GM21381 (cell line): Measurements from ENCODE around the gene SENP5.
"Not testable (repeated sequence)": the region's sequence is repeated elsewhere in the genome, so short reads cannot be mapped to it uniquely, and the experiment has no call there.

ENCODE experiments used
- ATAC-seq: cut with Tn5 transposase; IDR thresholded peaks from one replicate; pipeline ENCODE4 v1.9.1; 2021; ENCODE audit warnings: mild to moderate bottlenecking, moderate library complexity; ENCODE audit not compliant: unreplicated experiment

Gene SENP5

DNA sequence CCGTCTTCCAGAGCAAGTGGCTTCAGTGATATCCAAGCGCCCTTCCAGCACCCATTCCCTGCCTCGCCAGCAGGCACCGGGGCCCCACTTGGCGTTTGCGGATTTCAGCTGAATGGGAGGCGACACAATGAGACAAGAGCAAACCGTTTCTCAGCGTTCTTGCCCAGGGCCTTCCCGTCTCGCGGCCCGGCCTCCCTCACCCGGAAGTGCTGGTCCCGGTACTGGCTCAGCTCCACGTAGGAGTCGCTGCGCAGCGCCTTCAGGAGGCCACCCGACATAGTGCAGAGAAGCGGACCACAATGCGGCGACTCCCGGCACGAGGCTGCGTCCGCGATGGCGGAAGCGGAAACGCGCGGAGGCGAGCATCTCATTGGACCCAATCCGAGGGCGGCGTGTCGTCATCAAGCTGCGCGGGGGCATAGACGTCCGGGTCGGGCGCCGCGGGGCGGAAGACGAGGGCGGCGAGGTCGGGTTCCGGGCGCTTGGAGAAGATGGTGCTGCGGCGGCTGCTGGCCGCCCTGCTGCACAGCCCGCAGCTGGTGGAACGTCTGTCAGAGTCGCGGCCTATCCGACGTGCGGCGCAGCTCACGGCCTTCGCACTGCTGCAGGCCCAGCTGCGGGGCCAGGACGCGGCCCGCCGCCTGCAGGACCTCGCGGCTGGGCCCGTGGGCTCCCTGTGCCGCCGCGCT lies 74.7 kb downstream of the SENP5 start, which contains the start of gene NCBP2:
NCBP2 (minus strand) TSS at position 303 of the 689 bp plus-strand sequence; CDS start at position 278, 25 bp downstream.
- ATAC-seq, result peak; percentile 94

DNA sequence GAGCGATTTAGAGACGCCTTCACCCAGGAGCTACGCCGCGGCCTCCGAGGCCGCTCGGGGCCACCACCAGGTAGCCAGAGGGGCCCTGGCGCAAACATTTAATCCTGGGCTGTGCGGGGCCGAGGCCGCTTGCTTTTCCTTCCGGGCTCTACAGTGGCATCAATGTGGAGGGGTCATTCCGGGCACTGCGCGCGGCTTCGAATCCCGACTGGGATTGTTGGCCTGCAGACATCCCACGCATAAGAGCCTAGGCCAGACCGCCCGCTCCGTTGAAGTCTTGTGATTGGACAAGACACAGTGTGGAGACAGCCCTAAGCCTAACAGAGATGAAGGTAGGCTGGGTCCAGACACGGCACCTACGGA lies 75.2 kb downstream of the SENP5 start:
- peak; percentile 13 for ATAC-seq

DNA sequence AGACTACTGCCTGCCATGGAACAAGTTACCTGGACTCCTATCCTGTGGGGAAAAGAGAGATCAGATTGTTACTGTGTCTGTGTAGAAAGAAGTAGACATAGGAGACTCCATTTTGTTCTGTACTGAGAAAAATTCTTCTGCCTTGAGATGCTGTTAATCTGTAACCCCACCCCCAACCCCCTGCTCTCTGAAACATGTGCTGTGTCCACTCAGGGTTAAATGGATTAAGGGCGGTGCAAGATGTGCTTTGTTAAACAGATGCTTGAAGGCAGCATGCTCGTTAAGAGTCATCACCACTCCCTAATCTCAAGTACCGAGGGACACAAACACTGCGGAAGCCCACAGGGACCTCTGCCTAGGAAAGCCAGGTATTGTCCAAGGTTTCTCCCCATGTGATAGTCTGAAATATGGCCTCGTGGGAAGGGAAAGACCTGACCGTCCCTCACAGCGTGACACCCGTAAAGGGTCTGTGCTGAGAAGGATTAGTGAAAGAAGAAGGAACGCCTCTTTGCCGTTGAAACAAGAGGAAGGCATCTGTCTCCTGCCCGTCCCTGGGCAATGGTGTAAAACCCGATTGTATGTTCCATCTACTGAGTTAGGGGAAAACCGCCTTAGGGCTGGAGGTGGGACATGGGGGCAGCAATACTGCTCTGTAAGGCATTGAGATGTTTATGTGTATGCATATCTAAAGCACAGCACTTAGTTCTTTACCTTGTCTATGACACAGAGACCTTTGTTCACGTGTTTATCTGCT lies 76.5 kb downstream of the SENP5 start:
- ATAC-seq, result not testable (repeated sequence)

DNA sequence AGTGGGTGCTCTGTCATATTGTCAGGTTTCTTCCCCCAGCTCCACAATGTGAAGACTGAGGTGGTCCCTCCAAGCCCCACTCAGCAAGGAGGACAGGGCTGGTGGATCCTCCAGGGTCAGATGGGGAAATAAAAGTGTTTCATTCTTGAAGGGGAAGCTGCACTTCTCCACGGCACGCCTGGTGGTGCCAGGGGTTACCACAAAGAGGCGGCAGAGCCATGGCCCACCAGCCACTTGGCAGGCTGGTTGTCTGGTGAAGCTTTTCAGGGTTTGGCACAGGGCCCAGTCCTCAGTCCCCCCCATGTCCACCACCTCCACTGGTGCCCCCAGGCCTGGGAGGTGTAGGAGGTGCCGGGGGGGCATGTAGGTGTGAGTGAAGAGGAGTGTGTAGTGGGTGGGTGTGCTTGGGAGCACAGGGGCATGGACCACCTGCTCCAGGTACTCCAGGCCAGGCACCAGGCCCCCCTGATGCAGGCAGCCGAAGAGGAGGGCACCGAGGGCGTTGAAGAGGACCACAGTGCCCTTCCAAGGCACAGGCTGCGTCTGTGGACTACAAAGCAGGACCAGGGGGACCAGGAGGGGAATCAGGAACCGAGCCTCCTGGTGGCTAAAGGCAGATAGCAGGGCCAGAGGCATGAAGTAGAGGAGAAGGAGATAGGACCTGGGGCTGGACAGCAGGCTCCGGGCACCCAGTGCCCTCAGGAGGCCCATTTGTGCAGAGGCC lies 79.6 kb downstream of the SENP5 start:
- no peak for ATAC-seq

DNA sequence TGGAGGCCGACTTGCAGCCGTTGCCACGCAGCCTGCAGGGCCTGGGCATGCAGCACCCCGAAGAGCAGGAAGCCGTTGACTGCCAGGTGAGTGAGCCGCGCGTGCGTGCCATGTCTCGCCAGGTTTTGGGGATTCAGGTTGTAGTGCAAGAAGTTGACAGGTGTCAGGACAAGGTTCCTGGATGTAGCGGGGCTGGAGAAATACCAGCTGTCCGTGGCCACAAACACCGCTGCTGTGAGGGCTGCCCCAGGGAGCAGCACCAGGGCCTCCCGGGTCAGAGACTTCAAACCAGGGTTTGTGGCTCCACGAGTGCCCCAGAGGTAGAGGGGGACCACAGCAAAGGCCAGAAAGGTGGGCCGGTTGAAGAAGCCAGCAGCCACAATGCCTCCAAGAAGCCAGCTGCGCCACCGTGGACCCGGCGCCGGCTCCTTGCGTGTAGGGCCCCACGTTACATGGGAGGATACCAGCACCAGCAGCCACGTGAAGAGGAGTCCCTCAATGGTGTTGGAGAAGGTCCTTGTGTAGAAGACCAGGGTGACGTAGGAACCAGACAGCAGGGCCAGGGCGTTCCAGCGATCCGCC lies 80.2 kb downstream of the SENP5 start:
- ATAC-seq, result no peak

DNA sequence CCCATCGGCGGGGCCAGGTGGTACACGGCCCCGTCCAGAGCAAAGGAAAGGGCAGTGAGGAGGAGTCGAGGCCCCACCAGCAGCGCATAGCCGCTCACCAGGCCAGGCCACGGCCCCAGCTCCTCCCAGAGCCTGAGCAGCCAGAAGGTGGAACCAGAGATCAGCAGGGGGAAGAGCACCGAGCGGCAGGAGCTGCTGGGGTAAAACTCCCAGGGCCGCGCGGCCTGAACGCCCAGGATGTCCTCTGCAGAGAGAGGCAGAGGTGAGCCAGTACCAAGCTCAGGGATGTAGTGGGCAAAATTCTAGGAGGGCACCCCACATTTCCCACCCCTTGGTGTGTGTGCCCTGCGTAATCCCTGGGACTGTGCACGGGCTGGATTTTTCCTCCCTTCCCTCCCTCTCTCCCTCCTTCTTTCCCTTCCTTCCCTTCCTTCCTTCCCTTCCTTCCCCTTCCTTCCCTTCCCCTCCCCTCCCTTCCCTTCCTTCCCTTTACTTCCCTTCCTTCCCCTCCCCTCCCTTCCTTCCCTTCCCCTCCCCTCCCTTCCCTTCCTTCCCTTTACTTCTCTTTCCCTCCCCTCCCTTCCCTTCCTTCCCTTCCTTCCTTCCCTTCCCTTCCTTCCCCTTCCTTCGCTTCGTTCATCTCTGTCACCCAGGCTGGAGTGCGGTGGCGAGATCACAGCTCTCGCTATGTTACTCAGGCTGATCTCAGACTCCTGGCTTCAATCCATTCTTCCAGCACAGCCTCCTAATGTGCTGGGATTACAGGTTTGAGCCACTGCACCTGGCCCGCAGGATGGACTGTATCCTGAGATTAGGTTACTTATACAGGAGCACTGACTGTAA lies 80.9 kb downstream of the SENP5 start:
- no peak for ATAC-seq

DNA sequence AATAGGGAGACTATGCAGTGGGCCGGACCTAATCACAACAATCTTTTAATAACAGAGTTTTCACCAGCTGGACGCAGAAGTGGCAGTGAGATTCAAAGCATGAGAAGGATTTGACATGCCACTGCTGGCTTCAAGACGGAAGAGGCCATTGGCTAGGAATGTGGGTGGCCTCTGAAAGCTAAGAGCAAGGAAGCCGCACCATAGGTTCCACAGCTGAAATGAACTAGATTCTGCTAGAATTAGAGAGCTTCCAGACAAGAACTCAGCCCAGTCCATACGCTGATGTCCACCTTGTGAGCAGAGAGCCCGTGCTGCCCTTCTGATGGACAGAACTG lies 81.5 kb downstream of the SENP5 start:
- no peak for ATAC-seq

DNA sequence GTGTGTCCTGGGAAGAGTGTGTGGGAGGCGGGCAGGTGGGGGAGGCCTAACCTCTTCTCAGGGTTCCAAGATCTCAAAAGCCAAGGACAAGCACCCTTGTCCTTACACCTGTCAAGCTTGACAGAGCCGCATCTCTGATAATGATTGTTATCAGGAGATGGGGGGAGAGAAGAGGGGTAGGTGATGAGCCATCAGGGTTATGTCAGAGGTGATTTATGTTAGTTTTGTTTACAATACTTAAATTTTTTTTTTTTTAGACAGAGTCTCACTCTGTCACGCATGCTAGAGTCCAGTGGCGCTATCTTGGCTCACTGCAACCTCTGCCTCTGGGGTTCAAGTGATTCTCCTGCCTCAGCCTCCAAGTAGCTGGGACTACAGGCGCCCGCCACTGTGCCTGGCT lies 82.0 kb downstream of the SENP5 start:
- no peak for ATAC-seq

DNA sequence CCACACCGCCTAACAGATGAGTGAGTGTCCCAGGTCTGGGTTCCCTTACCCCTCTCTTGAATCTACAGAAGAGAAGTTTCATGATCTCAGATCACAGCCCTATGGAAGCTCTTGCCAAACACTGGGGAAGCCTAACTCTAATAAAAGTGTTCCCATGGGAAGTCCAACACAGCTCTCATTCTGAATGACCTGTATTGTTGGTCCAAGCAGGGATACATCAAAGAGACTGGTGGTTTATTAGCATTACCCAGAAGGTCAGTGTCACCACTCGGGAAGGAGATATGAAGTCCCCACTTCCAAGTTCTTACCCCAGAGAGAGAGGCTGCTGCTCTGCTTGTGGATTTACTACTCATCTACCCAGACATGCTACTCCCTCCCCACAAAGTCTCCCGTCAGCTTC lies 83.7 kb downstream of the SENP5 start:
- ATAC-seq, result no peak

DNA sequence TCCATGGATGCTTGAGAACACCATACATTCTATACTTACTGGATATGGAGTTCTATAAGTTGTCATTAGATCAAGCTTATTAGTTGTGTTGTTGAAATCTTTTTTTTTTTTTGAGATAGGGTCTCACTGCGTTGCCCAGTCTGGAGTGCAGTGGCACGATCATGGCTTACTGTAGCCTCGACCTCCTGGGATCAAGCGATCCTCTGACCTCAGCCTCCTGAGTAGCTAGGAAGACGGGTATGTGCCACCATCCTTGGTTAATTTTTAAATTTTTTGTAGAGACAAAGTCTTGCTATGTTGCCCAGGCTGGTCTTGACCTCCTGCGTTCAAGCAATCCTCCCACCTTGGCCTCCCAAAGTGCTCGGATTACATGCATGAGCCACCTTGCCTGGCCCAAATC lies 87.1 kb downstream of the SENP5 start:
- ATAC-seq, result no peak

DNA sequence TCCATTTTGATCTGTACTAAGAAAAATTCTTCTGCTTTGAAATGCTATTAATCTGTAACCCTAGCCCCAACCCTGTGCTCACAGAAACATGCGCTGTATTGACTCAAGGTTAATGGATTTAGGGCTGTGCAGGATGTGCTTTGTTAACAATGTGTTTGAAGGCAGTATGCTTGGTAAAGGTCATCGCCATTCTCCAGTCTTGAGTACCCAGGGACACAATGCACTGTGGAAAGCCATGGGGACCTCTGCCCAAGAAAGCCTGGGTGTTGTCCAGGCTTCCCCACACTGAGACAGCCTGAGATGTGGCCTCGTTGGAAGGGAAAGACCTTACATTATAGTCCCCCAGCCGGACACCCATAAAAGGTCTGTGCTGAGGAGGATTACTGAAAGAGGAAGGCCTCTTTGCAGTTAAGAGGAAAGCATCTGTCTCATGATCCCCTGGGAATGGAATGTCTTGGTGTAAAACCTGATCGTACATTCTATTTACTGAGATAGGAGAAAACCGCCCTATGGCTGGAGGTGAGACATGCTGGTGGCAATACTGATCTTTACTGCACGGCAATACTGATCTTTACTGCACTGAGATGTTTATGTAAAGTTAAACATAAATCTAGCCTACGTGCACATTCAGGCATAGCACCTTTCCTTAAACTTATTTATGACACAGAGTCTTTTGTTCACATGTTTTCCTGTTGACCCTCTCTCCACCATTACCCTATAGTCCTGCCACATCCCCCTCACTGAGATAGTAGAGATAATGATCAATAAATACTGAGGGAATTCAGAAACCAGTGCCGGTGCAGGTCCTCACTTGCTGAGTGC lies 94.6 kb downstream of the SENP5 start:
- ATAC-seq, result no peak

DNA sequence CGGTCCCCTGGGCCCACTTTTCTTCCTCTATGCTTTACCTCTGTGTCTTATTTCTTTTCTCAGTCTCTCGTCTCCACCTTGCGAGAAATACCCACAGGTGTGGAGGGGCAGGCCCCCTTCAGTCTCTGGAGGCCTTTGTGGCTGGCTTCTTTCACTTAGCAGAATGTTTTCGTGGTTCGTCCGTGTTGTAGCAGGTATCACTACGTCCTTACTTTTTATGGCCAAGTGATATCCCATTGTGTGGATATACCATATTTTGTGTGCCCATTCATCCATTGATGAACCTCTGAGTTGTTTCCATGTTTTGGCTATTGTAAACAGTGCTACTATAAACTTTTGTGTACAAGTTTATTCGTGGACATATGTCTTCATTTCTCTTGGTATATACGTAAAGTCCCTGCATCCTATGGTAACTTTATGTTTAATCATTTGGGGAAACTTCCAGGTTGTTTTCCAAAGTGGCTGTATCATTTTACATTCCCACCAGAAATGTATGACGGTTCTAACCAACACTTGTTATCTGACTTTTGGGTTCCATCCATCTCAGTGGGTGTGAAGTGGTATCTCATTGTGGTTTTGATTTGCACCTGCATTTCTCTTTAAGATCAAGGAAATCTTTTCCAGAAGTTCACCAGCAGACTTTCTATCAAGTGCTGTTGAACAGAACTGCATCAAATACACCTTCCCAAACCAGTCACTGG lies 95.4 kb downstream of the SENP5 start:
- ATAC-seq, result no peak

DNA sequence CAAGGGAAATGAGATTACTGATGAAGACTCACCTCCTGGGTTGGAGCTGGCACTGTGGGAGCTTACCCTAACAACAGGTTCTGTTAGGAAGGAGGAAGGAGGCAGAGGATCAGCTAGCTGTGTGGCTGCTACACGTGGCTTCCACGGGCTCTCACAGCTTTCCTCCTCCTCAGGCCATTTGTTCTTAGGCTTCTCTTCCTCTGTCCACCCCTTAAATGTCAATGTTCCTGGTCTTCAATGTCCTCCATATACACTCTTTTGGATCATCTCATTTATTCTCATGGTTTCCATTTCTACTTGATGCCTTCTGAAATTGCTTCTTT lies 95.9 kb downstream of the SENP5 start:
- no peak for ATAC-seq

DNA sequence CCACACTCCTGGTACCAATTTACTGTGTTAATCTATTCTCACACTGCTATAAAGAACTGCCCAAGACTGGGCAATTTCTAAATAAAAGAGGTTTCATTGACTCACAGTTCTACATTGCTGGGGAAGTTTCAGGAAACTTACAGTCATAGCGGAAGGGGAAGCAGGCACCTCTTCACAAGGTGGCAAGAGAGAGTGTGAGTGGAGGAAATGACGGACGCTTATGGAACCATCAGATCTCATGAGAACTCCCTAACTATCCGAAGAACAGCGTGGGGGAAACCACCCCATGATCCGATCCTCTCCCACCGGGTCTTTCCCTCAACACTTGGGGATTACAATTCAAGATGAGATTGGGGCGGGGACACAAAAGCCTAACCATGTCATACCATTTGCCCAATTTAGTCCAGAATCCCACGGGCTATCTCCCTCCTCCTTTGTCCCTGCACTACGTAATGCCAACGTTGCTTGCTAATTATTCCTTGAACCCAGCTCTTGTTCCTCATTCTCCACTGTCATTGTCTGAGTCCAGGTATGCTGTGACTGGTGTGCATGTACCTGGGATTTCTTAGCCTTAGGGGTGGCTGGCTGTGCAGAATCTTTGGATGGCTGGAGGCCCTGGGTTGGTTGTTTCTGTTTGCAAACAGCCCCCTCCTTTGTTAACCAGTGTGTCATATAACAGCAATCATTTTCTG lies 97.5 kb downstream of the SENP5 start:
- ATAC-seq, result no peak

DNA sequence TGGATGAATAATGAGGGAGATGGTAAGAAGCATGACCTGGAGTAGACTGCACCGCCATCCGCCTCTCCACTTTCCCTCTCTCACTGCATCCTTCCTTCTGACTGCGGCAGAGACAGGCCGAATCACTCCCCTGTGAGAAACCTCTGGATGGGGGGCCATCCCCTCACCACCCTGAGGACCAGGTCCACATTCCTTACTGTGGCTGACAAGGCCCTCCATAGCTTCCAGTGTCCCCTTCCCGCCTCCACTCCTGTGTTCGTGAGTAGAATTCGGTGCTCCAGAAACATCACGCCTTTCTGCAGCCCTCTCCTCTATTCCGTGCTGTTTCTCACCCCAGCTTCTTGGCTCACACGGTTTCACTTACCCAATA lies 98.1 kb downstream of the SENP5 start:
- ATAC-seq, result no peak

DNA sequence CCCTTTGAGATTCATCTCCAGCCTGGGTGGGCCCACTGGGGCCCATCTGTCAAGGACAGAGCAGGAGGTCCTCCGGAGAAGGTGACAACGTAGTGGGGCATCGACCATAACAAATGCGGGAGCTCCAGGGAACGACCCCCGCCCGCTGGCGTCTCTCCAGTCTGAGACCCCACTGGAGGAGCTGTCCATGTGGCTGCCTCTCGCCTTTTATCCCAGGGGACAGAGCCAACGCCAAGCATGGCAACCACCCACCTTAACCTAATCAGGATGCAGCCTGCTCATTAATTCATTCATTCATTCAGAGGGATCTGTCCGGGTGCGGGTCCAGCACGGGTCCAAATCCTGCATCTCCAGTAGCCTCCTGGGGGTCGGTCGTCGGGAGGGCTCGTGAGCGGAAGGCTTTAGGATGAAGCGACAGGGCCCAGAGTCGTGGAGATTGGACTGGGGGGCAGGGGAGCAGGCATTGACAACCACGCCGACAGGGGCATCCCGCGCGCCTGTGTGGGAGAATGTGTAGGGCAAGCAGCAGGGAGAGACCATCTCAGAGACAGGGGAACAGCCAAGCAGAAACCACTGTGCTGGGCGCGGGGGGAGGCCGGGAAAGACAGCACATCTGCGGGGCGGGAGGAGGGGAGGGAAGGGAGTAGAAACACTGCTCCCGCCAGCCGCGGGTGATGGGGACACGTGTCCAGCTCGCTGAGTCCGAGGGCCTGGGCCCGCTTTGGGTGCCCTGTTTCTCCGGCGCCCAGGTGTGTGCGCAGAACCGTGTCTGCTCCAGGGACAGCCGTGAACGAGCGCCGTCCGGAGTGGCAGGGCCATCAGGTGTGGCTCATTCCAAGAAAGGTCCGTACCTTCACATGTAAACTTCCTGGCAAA lies 99.0 kb downstream of the SENP5 start:
- ATAC-seq, result no peak

DNA sequence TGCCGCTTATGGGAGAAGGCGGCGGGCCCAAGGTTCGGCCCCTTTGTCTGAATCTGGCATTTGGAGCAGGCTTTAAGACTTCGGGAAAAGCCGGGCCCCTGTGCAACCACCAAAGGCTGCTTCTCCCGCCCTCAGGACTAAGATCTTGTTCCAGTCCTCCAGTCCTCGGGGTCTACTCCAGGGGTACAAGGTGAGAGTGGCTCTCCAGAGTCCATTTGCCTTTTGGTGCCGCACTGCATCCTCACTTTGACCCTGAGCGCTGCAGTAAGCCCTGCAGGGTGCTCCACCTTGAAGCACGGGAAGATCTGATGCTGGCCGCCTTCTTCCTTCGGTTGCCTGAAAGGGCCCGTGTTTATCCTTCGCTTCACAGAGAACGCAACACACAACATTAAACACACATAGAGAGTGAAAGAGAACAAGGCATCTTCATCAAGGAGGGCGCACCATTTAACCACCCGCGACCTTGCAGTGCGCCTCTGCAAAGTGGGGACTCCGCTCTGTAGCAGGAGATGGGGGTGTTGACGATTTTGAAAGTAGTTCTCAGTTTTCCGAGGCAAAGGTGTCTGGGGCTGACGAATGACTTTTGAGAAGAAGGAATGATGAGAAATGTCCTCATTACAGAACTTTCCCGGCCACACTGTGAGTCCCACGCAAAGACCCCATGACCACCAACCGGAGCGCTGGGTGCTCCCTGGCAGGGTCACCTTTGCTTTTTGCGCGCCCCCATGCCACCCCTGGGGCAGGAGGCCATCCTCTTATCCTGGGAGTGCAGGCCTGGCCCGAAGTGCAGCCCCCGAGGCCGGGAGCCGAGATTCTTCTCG lies 99.9 kb downstream of the SENP5 start:
- no peak for ATAC-seq
